HG03460 (cell line): ENCODE results near the gene HOXB3.
"Not testable (repeated sequence)": the region's sequence is repeated elsewhere in the genome, so short reads cannot be mapped to it uniquely, and the experiment has no call there.

Experiments
- ATAC-seq: cut with Tn5 transposase; IDR thresholded peaks from one replicate; pipeline ENCODE4 v1.9.1; 2021; ENCODE audit not compliant: unreplicated experiment

The HOXB3 gene

DNA sequence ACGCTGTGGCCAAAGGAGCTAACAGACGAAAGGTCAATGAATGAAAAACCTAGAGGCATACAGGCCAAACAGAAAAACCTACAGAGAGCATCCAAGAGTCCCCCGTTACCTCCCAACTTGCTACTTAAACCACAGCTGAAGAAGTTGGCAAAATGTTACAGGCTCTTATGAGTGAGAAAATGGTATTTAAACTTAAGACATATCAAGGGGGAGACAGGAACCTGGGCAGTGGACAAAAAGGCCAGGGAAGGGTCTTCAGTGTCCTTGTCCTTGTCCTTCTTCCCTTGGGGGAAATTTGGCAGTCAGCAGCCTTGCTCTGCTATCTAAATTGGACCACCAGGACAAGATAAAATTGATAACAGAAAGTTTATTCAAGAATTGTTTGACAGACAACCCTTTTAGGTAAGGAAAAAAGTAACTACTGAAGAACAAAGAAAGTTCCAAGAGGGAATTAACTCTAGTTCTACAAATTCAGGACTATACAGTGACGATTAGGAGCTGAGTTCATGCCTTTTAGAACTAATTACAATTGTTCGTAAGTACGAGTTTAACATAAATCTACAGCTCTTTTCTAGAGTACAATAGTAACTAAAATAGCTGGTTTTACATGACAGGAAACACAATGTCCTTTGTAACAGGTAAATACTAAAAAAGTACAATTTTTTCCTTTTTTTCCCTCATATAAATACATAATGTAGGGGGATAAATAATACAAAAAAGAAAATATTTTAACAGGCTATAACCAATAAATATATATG, 41.3 kb downstream of the HOXB3 start:
- ATAC-seq: no peak

GRCh38 chr17:48547808-48548522, 42.1 kb downstream of the HOXB3 start:
- ATAC-seq: no peak

DNA sequence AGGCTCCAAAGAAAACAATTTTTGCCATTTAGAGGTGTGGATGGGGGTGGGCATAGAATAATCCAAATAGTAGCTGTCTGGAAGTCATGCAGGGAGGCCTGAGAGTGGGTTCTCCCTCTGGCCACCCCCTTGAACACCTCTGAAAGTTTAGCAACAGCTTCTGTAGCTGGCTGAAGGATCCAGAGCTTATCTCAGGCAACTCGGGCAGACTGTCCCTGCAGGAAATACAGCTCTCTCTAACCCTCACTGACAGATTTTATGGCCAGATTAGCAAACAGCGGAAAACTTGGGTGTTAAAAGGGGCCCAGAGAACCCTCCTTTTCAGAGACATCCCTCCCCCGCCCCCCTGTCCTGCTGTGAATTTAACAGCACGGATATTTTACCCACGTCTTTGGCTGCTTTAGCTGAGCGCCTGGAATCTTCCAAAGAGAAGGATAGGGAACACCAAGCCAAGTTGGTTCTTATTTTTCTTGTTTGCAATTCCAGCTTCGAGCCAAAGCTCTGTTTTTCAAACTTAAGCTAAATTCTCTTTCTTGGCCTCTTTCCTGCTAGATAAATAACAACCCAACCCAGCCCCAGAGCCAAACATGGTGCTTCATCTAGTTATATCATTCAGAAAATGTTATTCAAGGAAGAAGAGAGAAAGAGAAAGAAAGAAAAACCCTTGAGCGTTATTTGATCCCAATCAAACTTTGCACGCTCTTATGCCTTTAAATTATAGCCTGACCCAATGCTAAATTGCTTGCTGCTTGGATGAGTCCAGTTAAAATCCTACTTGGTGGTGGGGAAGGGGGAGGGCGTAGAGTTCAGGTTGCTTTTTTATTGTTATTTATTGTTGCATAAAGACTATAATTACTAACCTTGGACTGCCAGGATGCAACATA, 42.9 kb downstream of the HOXB3 start:
- ATAC-seq: no peak

DNA sequence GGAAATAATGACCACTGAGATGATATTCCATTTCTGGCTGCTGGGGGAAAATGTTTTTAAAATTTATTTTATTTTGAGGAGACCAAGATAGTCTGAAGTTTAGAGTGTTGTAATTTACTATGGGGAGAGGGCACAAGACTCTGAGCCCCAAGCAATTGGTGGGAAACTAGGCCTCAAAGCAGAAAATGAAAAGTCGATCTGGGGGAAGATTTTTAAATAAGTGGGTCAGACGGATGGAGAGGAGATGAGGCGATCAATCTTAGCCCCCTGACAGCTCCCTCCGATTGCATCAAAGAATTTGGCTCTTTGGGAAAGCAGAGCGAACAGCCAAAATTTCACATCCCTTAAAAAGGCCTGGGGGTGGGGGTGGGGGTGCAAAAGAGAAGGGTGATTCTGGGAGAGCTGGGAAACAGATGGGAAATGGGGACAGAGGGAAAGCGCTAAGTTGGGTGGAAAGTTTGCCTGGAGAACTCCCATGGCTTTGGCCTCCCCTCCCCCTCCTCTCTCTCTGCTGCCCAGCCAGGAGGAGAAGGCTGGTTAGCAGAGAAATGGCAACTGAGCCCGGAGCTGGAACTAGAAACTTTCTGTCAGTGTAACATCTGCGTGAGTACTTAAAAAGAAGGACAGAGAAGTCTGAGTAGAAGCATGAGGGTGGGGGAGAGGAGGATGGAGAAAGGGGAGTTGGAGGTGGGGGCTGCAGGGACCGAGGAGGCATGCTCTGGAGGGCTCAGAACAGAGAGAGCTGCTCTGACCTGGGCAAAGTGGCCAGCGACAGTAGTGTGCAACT, 43.7 kb downstream of the HOXB3 start:
- ATAC-seq: no peak

GRCh38 chr17:48545539-48545938, 44.5 kb downstream of the HOXB3 start:
- ATAC-seq: no peak

DNA sequence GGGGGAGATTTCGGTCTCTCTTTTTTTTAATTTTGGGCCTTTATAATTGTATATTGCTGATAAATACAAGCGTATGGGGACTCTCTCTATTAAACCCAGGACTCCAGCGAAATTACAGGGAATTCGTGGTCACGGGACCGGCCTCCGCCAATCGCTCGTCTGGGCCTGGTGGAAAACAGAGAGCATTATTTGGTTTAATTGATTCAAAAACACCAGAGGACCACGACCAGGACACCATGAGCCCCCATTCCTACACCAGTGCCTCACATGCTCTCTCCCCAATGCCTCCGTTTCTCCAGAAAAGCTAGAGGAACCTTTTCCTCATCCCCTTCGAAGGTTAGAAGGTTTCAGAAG, 45.0 kb downstream of the HOXB3 start, which contains the start of gene HOXB2:
TSS of gene HOXB2 (minus strand) at position 88 of the 354 bp plus-strand sequence. CDS start 198 bp downstream, outside the sequence.
- ATAC-seq: no peak

DNA sequence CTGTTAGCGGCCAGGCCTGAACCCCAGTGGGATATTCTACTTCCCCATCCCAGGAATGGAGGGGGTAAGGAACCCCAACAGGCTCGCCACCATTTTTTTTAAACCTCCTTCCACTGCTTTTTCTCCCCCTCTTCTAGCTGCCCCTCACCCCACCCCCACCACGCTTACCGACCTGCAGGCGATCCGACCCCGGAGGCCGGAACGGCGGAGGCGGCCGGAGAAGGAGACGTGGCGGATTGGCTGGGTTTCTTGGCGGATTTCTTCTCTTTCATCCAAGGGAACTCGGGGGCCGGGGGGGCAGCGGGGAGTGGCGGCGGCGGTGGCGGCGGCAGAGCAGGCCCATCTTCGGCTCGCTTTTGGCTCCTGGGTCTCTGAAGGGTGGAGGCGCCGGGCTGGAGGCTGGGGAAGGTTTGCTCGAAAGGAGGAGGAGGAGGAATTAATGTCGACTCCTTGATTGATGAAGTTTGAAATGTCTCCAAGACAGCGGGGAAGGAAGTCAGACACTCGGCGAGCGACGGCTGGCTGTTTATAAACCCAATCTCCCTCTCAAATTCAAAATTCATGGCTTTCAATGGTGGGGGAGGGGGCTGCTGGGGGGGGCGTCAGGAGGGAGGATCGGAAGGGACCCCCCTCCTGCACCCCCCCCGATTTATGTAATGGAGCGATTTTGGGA, 45.6 kb downstream of the HOXB3 start:
- no peak for ATAC-seq

- ATAC-seq: no peak
These were observed 46.1 kb downstream of the HOXB3 start for GRCh38 chr17:48543854-48544348.

- ATAC-seq: no peak
These were observed 46.8 kb downstream of the HOXB3 start for GRCh38 chr17:48543107-48543853.

DNA sequence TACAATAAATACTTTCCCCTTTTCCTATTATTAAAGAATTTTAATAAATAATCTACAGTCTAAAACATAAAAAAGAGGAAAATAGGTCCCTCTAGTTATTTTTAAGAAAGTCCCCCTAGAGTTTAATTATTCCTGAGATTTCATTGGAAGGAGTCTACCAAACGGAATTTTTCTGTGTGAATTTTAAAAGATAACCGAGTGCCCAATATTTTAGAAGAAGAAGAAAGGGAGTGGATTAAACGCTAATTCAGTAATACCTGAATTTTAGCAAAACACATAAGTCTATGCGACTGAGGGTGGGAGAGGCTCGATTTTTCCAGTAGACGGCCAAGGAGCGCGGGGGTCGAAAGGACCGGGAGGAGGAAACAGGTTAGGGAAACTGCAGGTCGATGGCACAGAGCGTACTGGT, 47.3 kb downstream of the HOXB3 start:
- no peak for ATAC-seq

GRCh38 chr17:48542114-48542656, 47.9 kb downstream of the HOXB3 start:
- ATAC-seq: no peak

DNA sequence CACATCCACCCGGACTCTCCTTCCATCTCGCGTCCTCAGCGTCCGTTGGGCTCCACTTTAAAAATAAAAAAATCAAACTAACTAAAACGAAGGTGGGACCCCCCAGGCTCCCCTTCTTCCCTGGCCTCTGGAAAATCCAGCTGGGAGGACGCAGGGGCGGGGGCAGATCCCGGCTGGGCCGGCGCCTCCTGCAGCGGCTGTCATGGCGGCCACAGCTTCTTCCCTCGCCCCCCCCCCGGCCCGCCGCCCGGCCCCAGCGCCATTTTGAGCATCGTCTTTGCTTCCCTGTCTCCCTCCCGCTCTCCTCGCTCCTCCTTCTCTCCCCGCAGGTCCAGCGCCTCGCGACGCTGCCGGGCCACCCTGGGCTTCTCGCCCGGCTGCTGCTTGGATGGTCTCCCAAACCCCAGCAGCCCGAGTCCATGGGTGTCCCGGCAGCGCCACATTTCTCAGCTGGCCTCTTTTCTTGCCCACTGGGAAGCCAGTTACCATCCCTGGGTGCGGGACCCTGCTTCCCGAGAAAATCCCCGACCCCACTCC, 48.4 kb downstream of the HOXB3 start:
- no peak for ATAC-seq

DNA sequence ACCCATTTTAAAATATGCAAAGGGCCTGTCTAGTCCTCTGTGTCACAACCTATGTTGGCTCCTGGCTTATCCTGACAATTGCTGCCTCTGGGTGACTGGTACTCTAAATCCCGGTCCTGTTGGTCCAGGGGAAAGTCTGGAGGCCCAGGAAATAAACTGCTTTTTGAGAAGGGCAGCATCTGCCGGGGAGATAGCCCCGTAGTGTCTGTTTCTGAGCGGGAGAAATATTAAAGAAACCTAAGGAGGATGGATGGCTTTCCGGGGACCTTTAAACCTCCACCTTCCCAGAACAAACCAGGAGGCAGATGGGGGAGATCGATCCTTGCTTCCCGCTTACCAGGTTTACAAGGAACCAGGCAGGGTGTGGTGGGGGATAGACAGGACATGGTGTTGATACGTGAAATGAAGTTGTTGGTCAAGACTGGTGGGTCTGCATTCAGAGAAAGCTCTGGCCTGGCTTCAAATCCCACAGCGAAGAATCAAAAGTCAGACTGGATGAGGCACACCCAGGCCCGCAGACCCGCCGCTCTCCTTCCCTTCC, 48.9 kb downstream of the HOXB3 start:
- no peak for ATAC-seq

GRCh38 chr17:48540213-48540612, 49.8 kb downstream of the HOXB3 start:
- ATAC-seq: no peak

- ATAC-seq: no peak
These were observed 50.9 kb downstream of the HOXB3 start for GRCh38 chr17:48539177-48539576.

- no peak for ATAC-seq
These were observed 52.7 kb downstream of the HOXB3 start for GRCh38 chr17:48537316-48537715.

- not testable (repeated sequence) for ATAC-seq
These were observed 54.1 kb downstream of the HOXB3 start for GRCh38 chr17:48535793-48536559.

- no peak for ATAC-seq
These were observed 57.8 kb downstream of the HOXB3 start for GRCh38 chr17:48532261-48532660.
